KMS-11 (cell line): ENCODE results near the gene TAP1.

ENCODE experiments used
- H2AFZ ChIP-seq: fragments of 200-600 bp; sonication (generic); 2 replicates; pipeline ENCODE4 v1.6.1; 2016; ENCODE audit warnings: antibody characterized with exemption, mixed run types, low read depth
- H3K27ac ChIP-seq: fragments of 200-600 bp; sonication (generic); 2 replicates; pipeline ENCODE4 v1.6.1; 2016; ENCODE audit warnings: mild to moderate bottlenecking, mixed run types
- H3K27me3 ChIP-seq: fragments of 200-600 bp; sonication (generic); 2 replicates; pipeline ENCODE4 v1.6.1; 2017; ENCODE audit warnings: mild to moderate bottlenecking, low read depth, mixed run types, moderate library complexity; ENCODE audit not compliant: insufficient read depth
- H3K36me3 ChIP-seq: fragments of 200-600 bp; sonication (generic); 2 replicates; pipeline ENCODE4 v1.6.1; 2017; ENCODE audit warnings: mild to moderate bottlenecking, mixed run types; ENCODE audit not compliant: insufficient read depth
- H3K4me1 ChIP-seq: fragments of 200-600 bp; sonication (generic); 2 replicates; pipeline ENCODE4 v1.6.1; 2016; ENCODE audit warnings: mild to moderate bottlenecking, low read depth, mixed run types; ENCODE audit not compliant: poor library complexity, severe bottlenecking
- H3K4me2 ChIP-seq: fragments of 200-600 bp; sonication (generic); 2 replicates; pipeline ENCODE4 v1.7.0; 2016; ENCODE audit warnings: mild to moderate bottlenecking, mixed run types
- H3K4me3 ChIP-seq: fragments of 200-600 bp; sonication (generic); IDR thresholded peaks from 2 replicates; pipeline ENCODE4 v1.6.1; 2017; ENCODE audit warnings: low read depth, low read length, mixed read lengths; ENCODE audit not compliant: insufficient read depth
- H3K79me2 ChIP-seq: fragments of 200-600 bp; sonication (generic); 2 replicates; pipeline ENCODE4 v1.6.1; 2016; ENCODE audit warnings: low read depth, mixed run types; ENCODE audit not compliant: insufficient read depth
- H3K9ac ChIP-seq: fragments of 200-600 bp; sonication (generic); 2 replicates; pipeline ENCODE4 v1.6.1; 2016; ENCODE audit warnings: mild to moderate bottlenecking, mixed run types
- H4K20me1 ChIP-seq: fragments of 200-600 bp; sonication (generic); 2 replicates; pipeline ENCODE4 v1.6.1; 2016; ENCODE audit warnings: mild to moderate bottlenecking, mixed run types; ENCODE audit not compliant: insufficient read depth
- CTCF ChIP-seq: fragments of 200-600 bp; sonication (generic); conservative IDR thresholded peaks from 2 replicates; pipeline ENCODE4 v1.6.1; 2017; ENCODE audit warnings: low read depth, mild to moderate bottlenecking, antibody characterized with exemption, low read length, moderate library complexity, mixed read lengths

TAP1 gene

GRCh38 chr6:32865724-32866443, 12.4 kb upstream of the TAP1 start:
- H3K4me1 ChIP-seq, result peaks cover 13% of the 10 kb centered on the region
- H3K4me2 ChIP-seq, result no peak overlapping the region
- no peak overlapping the region for H3K27ac ChIP-seq
- H3K27me3 ChIP-seq, result no peaks in the 10 kb centered on the region
- no peak for TF ChIP-seq CTCF
- no peak overlapping the region for H2AFZ ChIP-seq
- H4K20me1 ChIP-seq, result no peaks in the 10 kb centered on the region
- no peak overlapping the region for H3K4me3 ChIP-seq
- no peak overlapping the region for H3K9ac ChIP-seq
- no peaks in the 10 kb centered on the region for H3K79me2 ChIP-seq
- H3K36me3 ChIP-seq, result no peaks in the 10 kb centered on the region

- Histone ChIP-seq H3K79me2 (no peaks in the 10 kb centered on the region), H2AFZ (no peak overlapping the region), H3K9ac (no peak overlapping the region), H3K4me1 (peaks cover 11% of the 10 kb centered on the region), H3K4me2 (no peak overlapping the region), H3K4me3 (no peak overlapping the region), H3K27ac (no peak overlapping the region), H4K20me1 (no peaks in the 10 kb centered on the region), H3K36me3 (no peaks in the 10 kb centered on the region), H3K27me3 (no peaks in the 10 kb centered on the region)
- no peak for TF ChIP-seq CTCF
Observed at GRCh38 chr6:32862725-32863124, 9.2 kb upstream of the TAP1 start.

GRCh38 chr6:32860674-32861073, 7.2 kb upstream of the TAP1 start:
- H3K79me2 ChIP-seq, result peaks cover 6% of the 10 kb centered on the region
- H3K4me1 ChIP-seq, result peaks cover 15% of the 10 kb centered on the region
- no peak overlapping the region for H3K9ac ChIP-seq
- H3K27me3 ChIP-seq, result no peaks in the 10 kb centered on the region
- no peak overlapping the region for H3K4me3 ChIP-seq
- H3K27ac ChIP-seq, result peak overlapping the region; percentile 12; the same call in 1 of the 2 replicates
- no peak overlapping the region for H2AFZ ChIP-seq
- H3K4me2 ChIP-seq, result no peak overlapping the region; the same call in 1 of the 2 replicates
- H3K36me3 ChIP-seq, result no peaks in the 10 kb centered on the region
- TF ChIP-seq CTCF, result no peak
- no peaks in the 10 kb centered on the region for H4K20me1 ChIP-seq

- H4K20me1 ChIP-seq, result no peaks in the 10 kb centered on the region
- H2AFZ ChIP-seq, result no peak overlapping the region
- no peak for TF ChIP-seq CTCF
- peaks cover 18% of the 10 kb centered on the region for H3K79me2 ChIP-seq
- H3K9ac ChIP-seq, result no peak overlapping the region
- peaks cover 21% of the 10 kb centered on the region for H3K4me1 ChIP-seq
- H3K36me3 ChIP-seq, result no peaks in the 10 kb centered on the region
- no peaks in the 10 kb centered on the region for H3K27me3 ChIP-seq
- H3K27ac ChIP-seq, result no peak overlapping the region
- H3K4me3 ChIP-seq, result no peak overlapping the region
- H3K4me2 ChIP-seq, result no peak overlapping the region
Observed at GRCh38 chr6:32858194-32858593, 4.7 kb upstream of the TAP1 start.
